B cell (primary cell): ENCODE measurements around the gene EXOC7.

Source experiments
- CTCF ChIP-seq: fragments of 200-600 bp; IDR thresholded peaks from one replicate; pipeline ENCODE4 v1.8.0; 2022; ENCODE audit warnings: antibody characterized with exemption, mild to moderate bottlenecking
- EZH2 ChIP-seq: IDR thresholded peaks from 2 replicates; pipeline ENCODE4 v1.6.1; 2012; ENCODE audit warnings: borderline replicate concordance, low read depth, mild to moderate bottlenecking, moderate library complexity, low read length; ENCODE audit not compliant: insufficient read depth, poor library complexity, severe bottlenecking

- no peak for TF ChIP-seq EZH2
- TF ChIP-seq CTCF: no peak
Measured at GRCh38 chr17:76053246-76054111, 50.1 kb downstream of the EXOC7 start.
